Fibroblast of skin of abdomen (primary cell): ENCODE measurements around the gene CAMK4.
A peak's percentile ranks its signal among the peaks of the same experiment; 100 is the strongest.
"Not testable (repeated sequence)": the region's sequence is repeated elsewhere in the genome, so short reads cannot be mapped to it uniquely, and the experiment has no call there.

Experiments used
- DNase-seq: peaks from one replicate; pipeline ENCODE4 v3.0.0-alpha.2; 2013

The CAMK4 gene

GRCh38 chr5:111311666-111312065, 87.5 kb downstream of the CAMK4 start:
- no peak for DNase-seq

- no peak for DNase-seq
Observed at GRCh38 chr5:111313017-111313724, 89.0 kb downstream of the CAMK4 start.

GRCh38 chr5:111320953-111321352, 96.8 kb downstream of the CAMK4 start:
- DNase-seq, result no peak

GRCh38 chr5:111321376-111321775, 97.2 kb downstream of the CAMK4 start:
- DNase-seq, result no peak

- DNase-seq, result no peak
Observed at GRCh38 chr5:111326551-111326950, 102.4 kb downstream of the CAMK4 start.

GRCh38 chr5:111337133-111337532, 112.9 kb downstream of the CAMK4 start:
- no peak for DNase-seq

GRCh38 chr5:111337688-111338087, 113.5 kb downstream of the CAMK4 start:
- no peak for DNase-seq

- peak; percentile 29 for DNase-seq
Observed at GRCh38 chr5:111345731-111346130, 121.5 kb downstream of the CAMK4 start.

GRCh38 chr5:111347021-111347420, 122.8 kb downstream of the CAMK4 start:
- DNase-seq, result no peak

- no peak for DNase-seq
Observed at GRCh38 chr5:111348661-111349329, 124.6 kb downstream of the CAMK4 start.

GRCh38 chr5:111349429-111349828, 125.2 kb downstream of the CAMK4 start:
- DNase-seq, result no peak

- DNase-seq, result no peak
Observed at GRCh38 chr5:111353035-111353434, 128.9 kb downstream of the CAMK4 start.

GRCh38 chr5:111358726-111359125, 134.5 kb downstream of the CAMK4 start:
- not testable (repeated sequence) for DNase-seq

- DNase-seq, result no peak
Observed at GRCh38 chr5:111360173-111360572, 136.0 kb downstream of the CAMK4 start.

- DNase-seq, result peak; percentile 5
Observed at GRCh38 chr5:111364992-111365391, 140.8 kb downstream of the CAMK4 start.

- DNase-seq, result no peak
Observed at GRCh38 chr5:111366388-111366787, 142.2 kb downstream of the CAMK4 start.

- peak; percentile 4 for DNase-seq
Observed at GRCh38 chr5:111367115-111367514, 142.9 kb downstream of the CAMK4 start.

- DNase-seq, result no peak
Observed at GRCh38 chr5:111372799-111373198, 148.6 kb downstream of the CAMK4 start.

- DNase-seq, result no peak
Observed at GRCh38 chr5:111374380-111374779, 150.2 kb downstream of the CAMK4 start.

GRCh38 chr5:111375645-111376044, 151.5 kb downstream of the CAMK4 start:
- DNase-seq, result no peak

- DNase-seq, result no peak
Observed at GRCh38 chr5:111377306-111377705, 153.1 kb downstream of the CAMK4 start.

GRCh38 chr5:111379391-111379816, 155.2 kb downstream of the CAMK4 start:
- no peak for DNase-seq

GRCh38 chr5:111383288-111383970, 159.2 kb downstream of the CAMK4 start:
- DNase-seq, result peak; percentile 32

- DNase-seq, result peak; percentile 27
Observed at GRCh38 chr5:111384220-111384619, 160.0 kb downstream of the CAMK4 start.
